Upper lobe of right lung (tissue), 1 donor: ENCODE measurements around the gene ZNF654. TPM values are rescaled to one million over a fixed set of nuclear protein-coding genes. Genes with fewer than 3 reads are reported as not detected.

Experiments
- ATAC-seq: fragments of 200-7000 bp; cut with Tn5 transposase; one replicate; pipeline ENCODE4 v1.9.1; 2020; ENCODE audit warnings: mild to moderate bottlenecking, moderate library complexity
- DNase-seq: peaks from one replicate; pipeline ENCODE4 v3.0.0-alpha.2; 2020
- H3K27ac ChIP-seq: fragments of 200-600 bp; one replicate; pipeline ENCODE4 v1.8.0; 2022
- H3K27me3 ChIP-seq: fragments of 200-600 bp; one replicate; pipeline ENCODE4 v1.8.0; 2022; ENCODE audit warnings: mild to moderate bottlenecking
- H3K36me3 ChIP-seq: fragments of 200-600 bp; one replicate; pipeline ENCODE4 v1.8.0; 2022
- H3K4me1 ChIP-seq: fragments of 200-600 bp; one replicate; pipeline ENCODE4 v1.8.0; 2022
- H3K4me3 ChIP-seq: fragments of 200-600 bp; one replicate; pipeline ENCODE4 v1.8.0; 2022; ENCODE audit warnings: mild to moderate bottlenecking
- H3K9me3 ChIP-seq: fragments of 200-600 bp; one replicate; pipeline ENCODE4 v1.8.0; 2022
- CTCF ChIP-seq: fragments of 200-600 bp; IDR thresholded peaks from one replicate; pipeline ENCODE4 v1.8.0; 2022; ENCODE audit warnings: antibody characterized with exemption
- intact Hi-C: fragments of 100-400 bp; cut with DNase I; formaldehyde crosslinking; loops from one replicate; pipeline ENCODE4 v1.11.0; 2022
- total RNA-seq: library from RNA; stranded (reverse); fragmentation: NEBNext Ultra II Directional; extraction: Animal tissue kit (Norgen Biotek cat#: 25700); gene quantifications from one replicate; pipeline ENCODE4 v1.2.1, GENCODE V29; 2021
- donor health status: DM: no; HTN: yes; CAD: no; lungs with severe emphysema.

Gene ZNF654
- total RNA-seq, 1 donor from 2014 or later = 20.6 TPM

GRCh38 chr3:88028876-88029275, 30.2 kb upstream of the ZNF654 start:
- no peak for DNase-seq
- no peak overlapping the region for H3K4me3 ChIP-seq
- H3K4me1 ChIP-seq = peaks cover 16% of the 10 kb centered on the region
- no peak for ATAC-seq
- H3K9me3 ChIP-seq = no peaks in the 10 kb centered on the region
- H3K27ac ChIP-seq = no peak overlapping the region
- no peak for TF ChIP-seq CTCF
- no peaks in the 10 kb centered on the region for H3K27me3 ChIP-seq
- intact Hi-C loops = no loop called here
- no peaks in the 10 kb centered on the region for H3K36me3 ChIP-seq

DNA sequence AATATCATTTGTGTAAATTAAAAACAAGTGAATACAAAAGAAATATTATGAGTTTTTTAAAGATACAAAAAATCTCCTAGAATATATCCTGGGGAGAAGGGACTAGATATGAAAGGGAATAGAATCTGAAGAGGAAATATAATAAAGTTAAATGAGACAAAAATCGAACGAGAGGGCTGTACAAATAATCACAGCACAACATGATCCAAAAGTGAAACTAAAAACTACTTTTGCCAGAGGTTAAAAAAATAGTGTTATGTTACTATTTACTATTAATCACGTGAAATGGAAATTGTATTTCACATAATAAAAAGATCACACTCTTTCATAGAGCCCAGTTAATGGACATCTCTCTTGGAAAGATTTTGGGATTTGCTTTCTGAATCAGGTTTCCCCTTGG, 28.8 kb upstream of the ZNF654 start:
- no peak for TF ChIP-seq CTCF
- intact Hi-C loops = no loop called here
- H3K4me1 ChIP-seq = peaks cover 16% of the 10 kb centered on the region
- DNase-seq = no peak
- H3K4me3 ChIP-seq = peak overlapping the region; percentile 14
- H3K36me3 ChIP-seq = no peaks in the 10 kb centered on the region
- no peaks in the 10 kb centered on the region for H3K27me3 ChIP-seq
- no peaks in the 10 kb centered on the region for H3K9me3 ChIP-seq
- no peak overlapping the region for H3K27ac ChIP-seq
- ATAC-seq = no peak

GRCh38 chr3:88031642-88032077, 27.4 kb upstream of the ZNF654 start:
- intact Hi-C loops = no loop called here
- H3K9me3 ChIP-seq = no peaks in the 10 kb centered on the region
- peak overlapping the region; percentile 45 for H3K4me3 ChIP-seq
- TF ChIP-seq CTCF = no peak
- ATAC-seq = peak; percentile 62
- no peak for DNase-seq
- H3K36me3 ChIP-seq = no peaks in the 10 kb centered on the region
- H3K27ac ChIP-seq = peak overlapping the region; percentile 64
- no peaks in the 10 kb centered on the region for H3K27me3 ChIP-seq
- peaks cover 16% of the 10 kb centered on the region for H3K4me1 ChIP-seq

GRCh38 chr3:88032245-88032644, 26.8 kb upstream of the ZNF654 start:
- peak overlapping the region; percentile 64 for H3K27ac ChIP-seq

DNA sequence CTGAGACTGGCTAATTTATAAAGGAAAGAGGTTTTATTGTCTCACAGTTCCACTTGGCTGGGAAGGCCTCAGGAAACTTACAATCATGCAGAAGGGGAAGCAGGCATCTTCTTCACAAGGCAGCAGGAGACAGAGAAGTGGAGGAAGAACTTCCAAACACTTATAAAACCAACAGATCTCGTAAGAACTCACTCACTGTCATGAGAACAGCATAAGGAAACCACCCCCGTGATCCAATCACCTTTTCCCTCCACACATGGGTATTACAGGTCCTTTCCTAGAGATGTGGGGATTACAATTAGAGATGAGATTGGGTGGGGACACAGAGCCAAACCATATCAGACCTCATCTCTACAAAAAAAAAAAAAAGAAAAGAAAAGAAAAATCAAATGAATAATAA, 26.0 kb upstream of the ZNF654 start:
- no peaks in the 10 kb centered on the region for H3K27me3 ChIP-seq
- no peak for TF ChIP-seq CTCF
- intact Hi-C loops = no loop called here
- H3K27ac ChIP-seq = no peak overlapping the region
- ATAC-seq = peak; percentile 40
- no peak overlapping the region for H3K4me3 ChIP-seq
- DNase-seq = no peak
- H3K36me3 ChIP-seq = no peaks in the 10 kb centered on the region
- peaks cover 16% of the 10 kb centered on the region for H3K4me1 ChIP-seq
- H3K9me3 ChIP-seq = no peaks in the 10 kb centered on the region

More at GRCh38 chr3:88032245-88032644, 26.8 kb upstream of the ZNF654 start:
- DNase-seq (no peak), ATAC-seq (no peak)
- Histone ChIP-seq H3K4me1 (peaks cover 16% of the 10 kb centered on the region), H3K4me3 (peak overlapping the region; percentile 45), H3K36me3 (no peaks in the 10 kb centered on the region), H3K27me3 (no peaks in the 10 kb centered on the region), H3K9me3 (no peaks in the 10 kb centered on the region)
- intact Hi-C loops = no loop called here
- TF ChIP-seq CTCF = no peak

DNA sequence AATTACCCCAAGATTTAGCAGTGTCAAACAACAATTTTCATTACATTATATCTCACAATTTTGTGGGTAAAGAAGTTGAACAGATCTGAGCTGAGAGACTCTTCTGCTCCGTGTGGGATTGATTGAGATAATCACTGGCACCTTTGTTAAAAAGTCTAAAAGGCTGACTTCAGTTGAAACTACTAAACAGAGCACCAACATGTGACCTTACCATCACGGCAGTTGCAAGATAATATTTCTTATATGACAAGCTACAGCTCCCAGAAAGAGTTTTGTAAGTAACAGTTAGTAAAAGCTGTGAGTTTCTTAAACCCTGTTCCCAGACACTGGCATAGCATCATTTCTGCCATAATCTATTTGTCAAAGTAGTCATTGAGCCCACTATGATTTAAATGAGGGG, 25.2 kb upstream of the ZNF654 start:
- H3K4me1 ChIP-seq = peaks cover 16% of the 10 kb centered on the region
- intact Hi-C loops = no loop called here
- TF ChIP-seq CTCF = no peak

More for the DNA sequence above, 25.2 kb upstream of the ZNF654 start:
- Histone ChIP-seq H3K27me3 (no peaks in the 10 kb centered on the region), H3K9me3 (no peaks in the 10 kb centered on the region), H3K36me3 (no peaks in the 10 kb centered on the region), H3K27ac (no peak overlapping the region), H3K4me3 (no peak overlapping the region)
- DNase-seq = no peak
- ATAC-seq = no peak
